GM20000 (cell line): ENCODE results near the gene POMT1.

Experiments
- DNase-seq: peaks from one replicate; pipeline ENCODE4 v3.0.0; 2012; ENCODE audit warnings: low spot score
- TF ChIP-seq, protein P1 (sequence below): IDR thresholded peaks from 2 replicates; pipeline ENCODE4 v1.5.1; 2012; ENCODE audit warnings: mild to moderate bottlenecking, control low read depth; ENCODE audit errors: extremely low read depth, missing control alignments

POMT1 gene

DNA sequence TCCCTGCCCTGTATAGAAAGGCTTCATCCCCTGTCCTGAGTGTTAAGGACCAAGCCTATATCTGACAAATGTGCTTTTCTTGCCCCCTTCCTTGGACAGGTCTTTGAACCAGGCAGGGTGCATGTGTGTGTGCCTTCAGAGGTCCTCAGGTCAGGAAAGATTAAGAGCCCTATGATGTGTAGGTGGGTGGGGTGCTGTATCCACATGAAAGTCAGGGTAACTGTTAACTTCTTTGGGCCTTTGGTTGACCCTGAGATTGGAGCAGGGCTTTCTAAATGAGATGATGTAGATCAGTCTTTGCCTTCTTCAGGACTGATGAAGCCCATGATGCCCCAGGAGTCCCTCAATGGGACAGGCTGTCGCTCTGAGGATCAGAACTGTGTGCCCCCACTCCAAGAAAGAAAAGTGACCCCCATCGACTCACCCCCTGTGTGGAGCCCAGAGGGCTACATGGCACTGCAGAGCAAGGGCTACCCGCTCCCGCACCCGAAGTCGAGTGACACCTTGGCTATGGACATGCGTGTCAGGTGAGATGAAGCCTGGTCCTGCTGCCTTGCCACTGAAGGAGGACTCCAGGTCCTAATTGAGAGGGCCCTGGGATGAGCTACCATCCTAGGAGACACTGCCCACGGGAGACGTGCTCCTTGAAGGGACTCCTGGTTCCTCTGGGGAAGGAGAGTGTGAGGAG, 29.4 kb upstream of the POMT1 start:
- TF ChIP-seq, protein P1, sequence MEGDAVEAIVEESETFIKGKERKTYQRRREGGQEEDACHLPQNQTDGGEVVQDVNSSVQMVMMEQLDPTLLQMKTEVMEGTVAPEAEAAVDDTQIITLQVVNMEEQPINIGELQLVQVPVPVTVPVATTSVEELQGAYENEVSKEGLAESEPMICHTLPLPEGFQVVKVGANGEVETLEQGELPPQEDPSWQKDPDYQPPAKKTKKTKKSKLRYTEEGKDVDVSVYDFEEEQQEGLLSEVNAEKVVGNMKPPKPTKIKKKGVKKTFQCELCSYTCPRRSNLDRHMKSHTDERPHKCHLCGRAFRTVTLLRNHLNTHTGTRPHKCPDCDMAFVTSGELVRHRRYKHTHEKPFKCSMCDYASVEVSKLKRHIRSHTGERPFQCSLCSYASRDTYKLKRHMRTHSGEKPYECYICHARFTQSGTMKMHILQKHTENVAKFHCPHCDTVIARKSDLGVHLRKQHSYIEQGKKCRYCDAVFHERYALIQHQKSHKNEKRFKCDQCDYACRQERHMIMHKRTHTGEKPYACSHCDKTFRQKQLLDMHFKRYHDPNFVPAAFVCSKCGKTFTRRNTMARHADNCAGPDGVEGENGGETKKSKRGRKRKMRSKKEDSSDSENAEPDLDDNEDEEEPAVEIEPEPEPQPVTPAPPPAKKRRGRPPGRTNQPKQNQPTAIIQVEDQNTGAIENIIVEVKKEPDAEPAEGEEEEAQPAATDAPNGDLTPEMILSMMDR, result no peak
- DNase-seq, result no peak

DNA sequence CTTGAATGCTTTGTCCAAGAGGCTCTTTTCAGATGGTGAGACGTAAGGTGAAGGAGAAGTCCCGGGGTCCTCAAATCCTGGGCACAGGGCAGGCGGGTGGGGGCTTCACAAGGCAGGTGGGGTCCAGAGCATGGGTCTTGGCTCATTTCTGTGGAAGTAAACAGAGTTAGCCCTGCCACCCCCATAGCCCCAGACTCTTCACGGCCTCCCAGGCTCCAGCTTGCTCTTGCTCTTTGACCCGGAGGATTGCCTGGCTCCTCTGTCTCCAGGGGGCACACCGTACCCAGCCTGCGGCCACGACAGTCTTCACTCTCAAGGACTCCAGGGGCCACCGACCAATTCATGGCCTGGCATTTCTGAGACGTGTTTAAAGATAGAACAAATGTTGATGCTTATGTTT, 28.8 kb upstream of the POMT1 start:
- TF ChIP-seq, protein P1, result no peak

DNA sequence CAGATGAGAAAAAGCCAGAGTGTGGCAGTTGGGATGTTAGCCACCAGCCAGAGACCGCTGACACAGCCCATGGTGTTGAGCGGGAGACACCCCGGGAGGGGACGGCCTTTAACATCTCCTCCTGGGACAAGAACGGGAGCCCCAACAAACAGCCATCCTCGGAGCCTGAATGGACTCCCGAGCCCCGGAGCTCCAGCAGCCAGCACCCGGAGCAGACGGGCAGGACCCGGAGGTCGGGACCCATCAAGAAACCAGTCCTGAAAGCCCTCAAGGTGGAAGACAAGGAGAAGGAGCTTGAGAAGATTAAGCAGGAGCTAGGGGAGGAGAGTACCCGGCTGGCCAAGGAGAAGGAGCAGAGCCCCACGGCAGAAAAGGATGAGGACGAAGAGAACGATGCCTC, 28.0 kb upstream of the POMT1 start:
- TF ChIP-seq, protein P1, result no peak

More for the DNA sequence above, 28.8 kb upstream of the POMT1 start:
- no peak for DNase-seq

DNA sequence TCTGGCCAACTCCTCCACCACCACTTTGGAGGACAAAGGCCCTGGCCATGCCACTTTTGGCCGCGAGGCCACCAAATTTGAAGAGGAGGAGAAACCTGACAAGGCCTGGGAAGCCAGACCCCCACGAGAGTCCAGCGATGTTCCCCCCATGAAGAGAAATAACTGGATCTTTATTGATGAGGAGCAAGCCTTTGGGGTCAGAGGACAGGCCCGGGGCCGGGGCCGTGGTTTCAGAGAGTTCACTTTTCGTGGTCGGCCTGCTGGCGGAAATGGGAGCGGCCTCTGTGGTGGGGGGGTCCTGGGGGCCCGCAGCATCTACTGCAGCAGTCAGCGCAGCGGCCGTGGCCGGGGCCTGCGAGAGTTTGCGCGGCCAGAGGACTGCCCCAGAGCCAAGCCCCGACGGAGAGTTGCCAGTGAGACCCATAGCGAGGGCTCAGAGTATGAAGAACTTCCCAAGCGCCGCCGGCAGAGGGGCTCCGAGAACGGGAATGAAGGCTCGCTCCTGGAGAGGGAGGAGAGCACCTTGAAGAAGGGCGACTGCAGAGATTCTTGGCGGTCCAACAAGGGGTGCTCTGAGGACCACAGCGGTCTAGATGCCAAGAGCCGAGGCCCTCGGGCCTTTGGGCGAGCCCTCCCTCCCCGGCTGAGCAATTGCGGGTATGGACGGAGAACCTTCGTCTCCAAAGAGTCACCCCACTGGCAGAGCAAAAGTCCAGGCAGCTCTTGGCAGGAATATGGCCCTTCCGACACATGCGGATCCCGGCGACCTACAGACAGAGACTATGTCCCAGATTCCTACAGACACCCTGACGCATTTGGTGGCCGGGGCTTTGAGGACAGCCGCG, 27.4 kb upstream of the POMT1 start:
- DNase-seq, result no peak
- TF ChIP-seq, protein P1, result no peak

More for the DNA sequence above, 28.0 kb upstream of the POMT1 start:
- no peak for DNase-seq

DNA sequence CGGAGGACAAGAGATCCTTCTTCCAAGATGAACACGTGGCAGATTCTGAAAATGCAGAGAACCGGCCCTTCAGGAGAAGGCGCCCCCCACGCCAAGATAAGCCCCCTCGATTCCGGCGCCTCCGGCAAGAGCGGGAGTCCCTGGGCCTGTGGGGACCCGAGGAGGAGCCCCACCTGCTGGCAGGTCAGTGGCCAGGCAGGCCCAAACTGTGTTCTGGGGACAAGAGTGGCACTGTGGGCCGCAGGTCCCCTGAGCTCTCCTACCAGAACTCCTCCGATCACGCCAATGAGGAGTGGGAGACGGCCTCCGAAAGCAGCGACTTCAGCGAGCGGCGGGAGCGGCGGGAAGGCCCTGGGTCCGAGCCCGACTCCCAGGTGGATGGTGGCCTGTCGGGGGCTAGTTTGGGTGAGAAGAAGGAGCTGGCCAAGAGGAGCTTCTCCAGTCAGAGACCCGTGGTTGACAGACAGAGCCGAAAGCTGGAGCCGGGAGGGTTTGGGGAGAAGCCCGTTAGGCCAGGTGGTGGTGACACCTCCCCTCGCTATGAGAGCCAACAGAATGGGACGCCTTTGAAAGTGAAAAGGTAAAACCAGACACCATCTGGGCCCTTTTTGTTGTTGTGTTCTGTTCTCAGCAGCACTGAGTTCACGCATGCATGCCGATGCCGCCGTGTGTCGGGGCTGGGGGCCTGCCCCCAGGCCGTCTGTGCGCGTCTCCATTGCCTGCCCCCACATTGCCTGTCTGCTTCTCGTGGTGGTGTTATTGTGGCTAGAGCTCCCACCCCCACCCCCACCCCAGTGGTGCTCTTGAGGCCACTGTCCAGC, 26.6 kb upstream of the POMT1 start:
- DNase-seq, result no peak

DNA sequence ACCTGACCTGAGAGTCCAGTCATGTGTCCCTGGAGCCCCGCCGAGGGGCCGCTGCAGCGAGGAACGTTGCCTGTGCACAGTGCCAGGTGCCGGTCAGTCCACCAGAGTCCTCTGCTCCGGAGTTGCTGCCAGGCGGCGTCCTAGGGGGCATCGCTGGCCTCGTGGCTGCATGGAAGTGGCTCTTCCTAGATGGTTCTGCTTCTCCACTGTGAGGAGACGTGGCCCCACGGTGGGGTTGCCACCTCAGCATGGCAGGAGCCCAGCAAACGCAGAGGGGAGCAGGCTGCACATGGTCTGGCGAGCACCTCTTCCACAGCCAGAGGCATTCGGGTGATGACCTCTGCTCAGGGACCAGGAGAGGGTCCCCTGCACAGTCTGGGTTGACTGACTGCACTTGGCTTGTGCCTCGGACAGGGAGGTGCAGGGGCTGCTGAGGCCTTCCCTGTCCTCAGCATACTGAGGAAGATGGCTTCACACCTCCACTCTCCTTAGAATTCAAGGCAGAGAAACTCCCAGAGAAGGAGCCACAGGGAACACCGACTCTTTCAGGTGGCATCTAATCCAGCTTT, 25.9 kb upstream of the POMT1 start:
- no peak for DNase-seq
- TF ChIP-seq, protein P1, result no peak

More for the DNA sequence above, 26.6 kb upstream of the POMT1 start:
- TF ChIP-seq, protein P1, result no peak
